Psoas muscle (tissue), 8 donors: ENCODE data around the gene BCL6. TPM values are rescaled to one million over a fixed set of nuclear protein-coding genes. Genes with fewer than 3 reads are reported as not detected.

Experiments used
- ATAC-seq, 4 donors: fragments of 200-7000 bp; cut with Tn5 transposase; one replicate each; pipeline ENCODE4 v1.9.1; 2020; ENCODE audit warnings: moderate library complexity in 3 of 4, mild to moderate bottlenecking in 2 of 4
- DNase-seq, 2 donors: peaks; one replicate each; pipeline ENCODE4 v3.0.0-alpha.2; 2020
- H3K27ac ChIP-seq: fragments of 200-600 bp; one replicate; pipeline ENCODE4 v1.8.0; 2022
- H3K27me3 ChIP-seq, 3 donors: fragments of 200-600 bp in 1 of 3; one replicate each; pipeline versions ENCODE4 v1.6.1 to v1.8.0; 2013 to 2022; ENCODE audit warnings: low read length in 2 of 3, mild to moderate bottlenecking in 2 of 3, moderate library complexity in 1 of 3; ENCODE audit not compliant: insufficient read depth in 3 of 3
- H3K36me3 ChIP-seq, 2 donors: fragments of 200-600 bp in 1 of 2; one replicate each; pipeline versions ENCODE4 v1.6.1 to v1.8.0; 2013 to 2022; ENCODE audit warnings: low read depth in 1 of 2, mild to moderate bottlenecking in 1 of 2, moderate library complexity in 1 of 2; ENCODE audit not compliant: insufficient read depth in 1 of 2
- H3K4me1 ChIP-seq: fragments of 200-600 bp; one replicate; pipeline ENCODE4 v1.8.0; 2022
- H3K4me3 ChIP-seq: fragments of 200-600 bp; one replicate; pipeline ENCODE4 v1.8.0; 2022; ENCODE audit warnings: mild to moderate bottlenecking
- H3K9me3 ChIP-seq: fragments of 200-600 bp; one replicate; pipeline ENCODE4 v1.8.0; 2022
- WGBS, 3 donors: extraction: QIAGEN DNeasy Blood & Tissue Kit; methylation state at CpG; one replicate each; pipeline versions ENCODE4 v1.1.6 to v1.1.7; 2013; 5-methylcytosine and 5-hydroxymethylcytosine counted together
- intact Hi-C, 2 donors: fragments of 100-400 bp; cut with DNase I; formaldehyde crosslinking; loops; one replicate each; pipeline versions ENCODE4 v1.11.0 to v1.14.2; 2022
- polyA plus RNA-seq, 3 donors: library from polyadenylated mRNA; stranded (reverse); fragments of 200-250 nt; gene quantifications; one replicate each; pipeline ENCODE4 v1.2.3, GENCODE V29; 2013
- total RNA-seq, 4 donors: library from RNA; stranded (reverse); fragmentation: NEBNext Ultra II Directional in 2 of 4; extraction: Animal tissue kit (Norgen Biotek cat#: 25700) in 2 of 4; gene quantifications; one replicate each; pipeline versions ENCODE4 v1.2.1 to v1.2.4, GENCODE V29; 2021 to 2023
- TF ChIP-seq, protein P1 (sequence below): fragments of 200-600 bp; IDR thresholded peaks from one replicate; pipeline ENCODE4 v1.8.0; 2022; ENCODE audit warnings: antibody characterized with exemption
- donor health status: healthy with polysubstance abuse.
- donor health status: DM: no; HTN: no; CAD: no; lungs with moderate emphysema.
- donor health status: Bipolar disorder and iron deficiency.
- donor health status: healthy.
- donor health status: DM: yes; HTN: yes; CAD: no.
- donor health status: DM: no; HTN: no; CAD: no.
- donor health status: DM: no; HTN: no; CAD: no.
- donor health status: DM: yes; HTN: yes; CAD: no.

Gene BCL6
- total and polyA plus RNA-seq, 7 donors = 43.2 to 524 (median 265) TPM

DNA sequence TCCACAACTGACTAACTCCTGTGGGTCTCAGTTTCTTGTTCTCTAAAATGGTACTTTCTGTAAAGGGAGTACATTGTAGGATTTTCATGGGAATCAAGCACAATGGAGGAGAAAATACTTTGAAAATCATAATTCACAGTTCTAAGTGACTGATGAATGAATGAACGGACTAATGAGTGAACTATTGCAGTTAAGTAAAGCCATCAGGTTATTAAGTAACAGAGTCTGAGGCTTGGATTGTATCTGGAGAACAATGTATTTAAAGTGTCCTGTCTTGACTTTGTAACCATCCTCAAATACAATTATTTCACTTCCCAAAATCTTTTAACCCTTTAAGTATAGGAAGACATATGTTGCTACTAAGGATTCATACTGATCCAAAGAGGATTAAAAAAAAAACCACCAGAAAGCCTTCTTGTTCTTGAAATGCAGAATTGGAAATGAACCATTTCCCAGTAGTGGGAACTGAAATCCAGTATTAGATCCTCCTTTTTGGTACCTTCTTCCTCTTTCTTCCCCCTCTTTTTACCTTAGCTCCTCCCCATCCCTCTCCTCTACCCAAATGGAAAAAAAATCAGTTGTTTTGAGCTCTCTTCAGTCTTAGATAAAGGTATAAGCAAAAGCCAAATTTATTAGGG is 13.2 kb upstream of the BCL6 start:
- Histone ChIP-seq H3K27me3 (no peaks in the 10 kb centered on the region), H3K9me3 (no peaks in the 10 kb centered on the region), H3K36me3 (no peaks in the 10 kb centered on the region), H3K4me3 (no peak overlapping the region), H3K27ac (no peak overlapping the region), H3K4me1 (no peaks in the 10 kb centered on the region)
- TF ChIP-seq, protein P1, sequence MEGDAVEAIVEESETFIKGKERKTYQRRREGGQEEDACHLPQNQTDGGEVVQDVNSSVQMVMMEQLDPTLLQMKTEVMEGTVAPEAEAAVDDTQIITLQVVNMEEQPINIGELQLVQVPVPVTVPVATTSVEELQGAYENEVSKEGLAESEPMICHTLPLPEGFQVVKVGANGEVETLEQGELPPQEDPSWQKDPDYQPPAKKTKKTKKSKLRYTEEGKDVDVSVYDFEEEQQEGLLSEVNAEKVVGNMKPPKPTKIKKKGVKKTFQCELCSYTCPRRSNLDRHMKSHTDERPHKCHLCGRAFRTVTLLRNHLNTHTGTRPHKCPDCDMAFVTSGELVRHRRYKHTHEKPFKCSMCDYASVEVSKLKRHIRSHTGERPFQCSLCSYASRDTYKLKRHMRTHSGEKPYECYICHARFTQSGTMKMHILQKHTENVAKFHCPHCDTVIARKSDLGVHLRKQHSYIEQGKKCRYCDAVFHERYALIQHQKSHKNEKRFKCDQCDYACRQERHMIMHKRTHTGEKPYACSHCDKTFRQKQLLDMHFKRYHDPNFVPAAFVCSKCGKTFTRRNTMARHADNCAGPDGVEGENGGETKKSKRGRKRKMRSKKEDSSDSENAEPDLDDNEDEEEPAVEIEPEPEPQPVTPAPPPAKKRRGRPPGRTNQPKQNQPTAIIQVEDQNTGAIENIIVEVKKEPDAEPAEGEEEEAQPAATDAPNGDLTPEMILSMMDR = no peak
- WGBS, 3 donors = 95 to 97% (median 97%) methylated on average over 1 of the region's 1 CpG
- ATAC-seq (no peak), DNase-seq (no peak)
- intact Hi-C loops = loop anchor here (10.0 kb wide), 1 partner anchor 96 kb away; no protein-coding TSS in a partner anchor

DNA sequence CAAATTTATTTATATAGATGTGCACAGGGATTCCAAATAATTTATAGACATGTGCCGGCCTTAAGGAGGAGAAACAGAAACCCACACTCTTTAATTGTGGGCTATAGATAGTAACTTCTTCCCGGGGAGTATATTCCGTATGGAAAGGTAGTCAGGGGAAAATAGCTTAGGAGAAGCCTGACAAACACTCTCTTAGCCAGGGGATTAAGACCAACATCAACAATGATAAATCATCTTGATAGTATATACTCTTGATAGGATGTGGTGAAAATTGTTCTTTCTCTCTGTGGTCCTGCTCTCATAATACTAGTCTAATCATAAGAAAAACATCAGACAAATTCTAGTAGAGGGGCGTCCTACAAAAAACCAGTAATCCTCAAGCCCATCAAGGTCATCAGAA is 8.2 kb upstream of the BCL6 start:
- Histone ChIP-seq H3K27ac (no peak overlapping the region), H3K4me3 (no peak overlapping the region), H3K9me3 (no peaks in the 10 kb centered on the region), H3K36me3 (no peaks in the 10 kb centered on the region), H3K27me3 (no peaks in the 10 kb centered on the region), H3K4me1 (peaks cover 19% of the 10 kb centered on the region)
- DNase-seq (no peak), ATAC-seq (no peak)
- 50 to 67% (median 55%) methylated on average over 4 of the region's 4 CpGs for WGBS, 3 donors
- TF ChIP-seq, protein P1 = no peak
- intact Hi-C loops = loop anchor here (5.0 to 10.0 kb wide), 2 partner anchors 101 to 159 kb away; no protein-coding TSS in a partner anchor

DNA sequence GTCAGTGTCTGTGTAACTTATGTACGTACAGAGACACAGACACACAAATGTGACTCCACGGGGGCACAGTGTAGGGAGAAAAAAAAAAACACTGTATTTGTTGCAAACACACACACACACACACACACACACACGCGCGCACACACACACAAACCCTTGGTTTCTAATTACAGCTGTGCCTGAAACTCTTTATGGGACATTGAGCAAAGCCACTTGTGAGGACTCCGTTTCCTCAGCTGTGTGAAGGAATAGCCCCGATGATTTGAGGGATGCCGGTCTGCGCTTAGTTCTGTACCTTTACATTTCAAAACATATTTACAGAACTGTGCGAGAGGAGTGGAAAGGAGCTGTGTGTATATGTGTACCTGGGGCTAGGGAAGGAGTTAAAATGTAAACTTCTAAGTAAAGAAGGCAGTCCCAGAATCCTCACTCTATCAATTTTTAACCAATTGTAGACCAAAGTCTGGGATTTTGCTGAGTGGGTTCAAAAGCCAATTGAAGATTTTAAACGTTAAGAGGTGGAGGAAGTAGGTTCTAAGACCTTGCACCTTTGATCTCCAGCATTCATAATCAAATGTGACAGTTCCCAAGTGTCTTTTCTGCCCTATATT is 5.3 kb upstream of the BCL6 start:
- Histone ChIP-seq H3K27me3 (no peaks in the 10 kb centered on the region), H3K27ac (peak overlapping the region; percentile 100), H3K4me1 (peaks cover 33% of the 10 kb centered on the region), H3K36me3 (no peaks in the 10 kb centered on the region), H3K4me3 (peak overlapping the region; percentile 93), H3K9me3 (no peaks in the 10 kb centered on the region)
- peak; percentile 30 to 69 for DNase-seq
- WGBS, 3 donors = 13 to 19% (median 13%) methylated on average over 11 of the region's 11 CpGs
- TF ChIP-seq, protein P1 = no peak
- peak; percentile 15 to 60 (median 46) for ATAC-seq
- intact Hi-C loops = loop anchor here (2.0 to 10.0 kb wide), 3 partner anchors 104 to 206 kb away; no protein-coding TSS in a partner anchor

DNA sequence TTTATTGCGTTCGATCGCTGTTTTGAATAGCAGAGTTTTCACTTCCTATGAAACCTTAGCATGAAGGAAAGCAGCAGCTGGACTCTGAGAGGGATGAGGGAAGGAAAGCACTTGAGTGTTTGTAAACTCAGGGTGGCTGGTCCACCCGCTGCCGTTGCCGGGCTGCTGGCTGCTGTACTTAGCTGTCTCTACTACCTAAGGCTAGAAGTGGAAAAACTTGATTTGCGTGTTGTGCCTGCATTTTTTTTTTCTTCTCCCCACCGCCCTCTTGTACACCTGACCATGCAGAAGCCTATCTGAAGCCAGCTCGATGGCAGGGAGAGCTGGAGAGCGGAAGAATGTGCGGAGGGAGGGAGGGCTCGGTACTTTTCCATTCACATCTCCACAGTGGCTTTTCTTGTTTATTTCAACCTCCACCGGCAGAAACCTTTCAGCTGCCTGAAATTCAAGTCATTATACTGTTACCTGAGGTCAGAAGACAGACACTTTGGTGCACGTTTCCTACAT is 4.8 kb upstream of the BCL6 start:
- peak overlapping the region; percentile 93 for H3K4me3 ChIP-seq
- no peaks in the 10 kb centered on the region for H3K36me3 ChIP-seq
- peak overlapping the region; percentile 100 for H3K27ac ChIP-seq
- 11 to 18% (median 13%) methylated on average over 14 of the region's 14 CpGs for WGBS, 3 donors
- peak; percentile 40 to 47 (median 44) for ATAC-seq
- TF ChIP-seq, protein P1 = no peak
- peaks cover 33% of the 10 kb centered on the region for H3K4me1 ChIP-seq
- H3K27me3 ChIP-seq = no peaks in the 10 kb centered on the region
- intact Hi-C loops = loop anchor here (2.0 to 10.0 kb wide), 3 partner anchors 105 to 207 kb away; no protein-coding TSS in a partner anchor
- peak; percentile 16 to 73 for DNase-seq
- no peaks in the 10 kb centered on the region for H3K9me3 ChIP-seq
